H9 (cell line): ENCODE measurements around the gene C2CD2. TPM values are rescaled to one million over a fixed set of nuclear protein-coding genes. Genes with fewer than 3 reads are reported as not detected.

Experiments used
- DNase-seq: peaks from one replicate; pipeline ENCODE4 v3.0.0-alpha.2; 2017
- H2AFZ ChIP-seq: one replicate; pipeline ENCODE4 v1.6.1; 2013; ENCODE audit warnings: mild to moderate bottlenecking, low read length, control low read depth, moderate library complexity
- H2AK5ac ChIP-seq: 2 replicates; pipeline ENCODE4 v1.6.1; 2013; ENCODE audit warnings: low read length, control low read depth, mixed read lengths; ENCODE audit not compliant: insufficient read length
- H2BK120ac ChIP-seq: one replicate; pipeline ENCODE4 v1.6.1; 2013; ENCODE audit warnings: low read depth, mild to moderate bottlenecking, low read length, control low read depth, inconsistent platforms; ENCODE audit not compliant: poor library complexity, severe bottlenecking
- H2BK12ac ChIP-seq: 2 replicates; pipeline ENCODE4 v1.6.1; 2013; ENCODE audit warnings: low read length, control low read depth, mixed read lengths, low read depth; ENCODE audit not compliant: insufficient read length
- H2BK15ac ChIP-seq: 2 replicates; pipeline ENCODE4 v1.6.1; 2013; ENCODE audit warnings: low read depth, low read length, control low read depth
- H2BK20ac ChIP-seq: one replicate; pipeline ENCODE4 v1.6.1; 2013; ENCODE audit warnings: low read depth, mild to moderate bottlenecking, low read length, control low read depth, inconsistent platforms; ENCODE audit not compliant: poor library complexity, severe bottlenecking
- H2BK5ac ChIP-seq: 2 replicates; pipeline ENCODE4 v1.6.1; 2013; ENCODE audit warnings: low read length, control low read depth, mixed read lengths; ENCODE audit not compliant: insufficient read length
- H3K14ac ChIP-seq: 2 replicates; pipeline ENCODE4 v1.6.1; 2013; ENCODE audit warnings: low read length, control low read depth; ENCODE audit not compliant: insufficient read depth
- H3K18ac ChIP-seq: 2 replicates; pipeline ENCODE4 v1.6.1; 2013; ENCODE audit warnings: low read depth, mild to moderate bottlenecking, mixed read lengths, low read length, control low read depth; ENCODE audit not compliant: insufficient read length
- H3K23ac ChIP-seq: 2 replicates; pipeline ENCODE4 v1.6.1; 2013; ENCODE audit warnings: low read length, control low read depth, mixed read lengths, low read depth; ENCODE audit not compliant: insufficient read length
- H3K23me2 ChIP-seq: 2 replicates; pipeline ENCODE4 v1.6.1; 2013; ENCODE audit warnings: low read depth, mild to moderate bottlenecking, mixed read lengths, low read length, control low read depth; ENCODE audit not compliant: insufficient read length, poor library complexity, severe bottlenecking
- H3K27ac ChIP-seq: 2 replicates; pipeline ENCODE4 v1.5.1; 2013; ENCODE audit warnings: low read length, control low read depth, mixed read lengths, low read depth; ENCODE audit not compliant: insufficient read length
- H3K27me3 ChIP-seq: 2 replicates; pipeline ENCODE4 v1.6.1; 2013; ENCODE audit warnings: low read length, control low read depth, inconsistent platforms; ENCODE audit not compliant: insufficient read depth
- H3K4ac ChIP-seq: 2 replicates; pipeline ENCODE4 v1.6.1; 2013; ENCODE audit warnings: low read depth, mild to moderate bottlenecking, control low read depth, inconsistent platforms, low read length, moderate library complexity
- H3K4me1 ChIP-seq: 2 replicates; pipeline ENCODE4 v1.6.1; 2013; ENCODE audit warnings: low read length, control low read depth, inconsistent platforms; ENCODE audit not compliant: insufficient read depth
- H3K4me2 ChIP-seq: 2 replicates; pipeline ENCODE4 v1.6.1; 2013; ENCODE audit warnings: low read length, control low read depth, mixed read lengths; ENCODE audit not compliant: insufficient read length, insufficient read depth
- H3K56ac ChIP-seq: 2 replicates; pipeline ENCODE4 v1.6.1; 2013; ENCODE audit warnings: low read depth, mild to moderate bottlenecking, mixed read lengths, low read length, control low read depth; ENCODE audit not compliant: insufficient read length
- H3K79me1 ChIP-seq: 2 replicates; pipeline ENCODE4 v1.6.1; 2013; ENCODE audit warnings: low read depth, mild to moderate bottlenecking, moderate library complexity, low read length, control low read depth, inconsistent platforms; ENCODE audit not compliant: insufficient read depth, poor library complexity, severe bottlenecking
- H3K79me2 ChIP-seq: 2 replicates; pipeline ENCODE4 v1.6.1; 2013; ENCODE audit warnings: low read length, control low read depth, inconsistent platforms; ENCODE audit not compliant: insufficient read depth
- H3K9ac ChIP-seq: 2 replicates; pipeline ENCODE4 v1.6.1; 2013; ENCODE audit warnings: low read length, control low read depth, mixed read lengths; ENCODE audit not compliant: insufficient read length; ENCODE audit errors: extremely low read depth
- H3K9me3 ChIP-seq: one replicate; pipeline ENCODE4 v1.6.1; 2013; ENCODE audit warnings: low read depth, low read length, inconsistent platforms; ENCODE audit not compliant: control insufficient read depth
- H3T11ph ChIP-seq: one replicate; pipeline ENCODE4 v1.6.1; 2013; ENCODE audit warnings: mild to moderate bottlenecking, low read length, control low read depth, inconsistent platforms
- H4K20me1 ChIP-seq: one replicate; pipeline ENCODE4 v1.6.1; 2013; ENCODE audit not compliant: control insufficient read depth, insufficient read length, insufficient read depth
- H4K5ac ChIP-seq: 2 replicates; pipeline ENCODE4 v1.6.1; 2013; ENCODE audit warnings: low read depth, mild to moderate bottlenecking, mixed read lengths, low read length, control low read depth; ENCODE audit not compliant: insufficient read length
- H4K8ac ChIP-seq: replicated peaks from 2 replicates; pipeline ENCODE4 v1.6.1; 2013; ENCODE audit warnings: low read length, control low read depth, mixed read lengths, low read depth; ENCODE audit not compliant: insufficient read length
- H4K91ac ChIP-seq: 2 replicates; pipeline ENCODE4 v1.6.1; 2013; ENCODE audit warnings: low read depth, mild to moderate bottlenecking, moderate library complexity, mixed read lengths, low read length, control low read depth; ENCODE audit not compliant: insufficient read length
- H3K27ac Mint-ChIP-seq, 3 experiments: 2 replicates in 2 of 3; 3 replicates in 1 of 3; pipeline ENCODE4 v1.8.0; 2020 to 2021; ENCODE audit warnings: mixed read lengths in 3 of 3, mild to moderate bottlenecking in 1 of 3, moderate library complexity in 1 of 3
- H3K27me3 Mint-ChIP-seq: 2 replicates; pipeline ENCODE4 v1.8.0; 2021; ENCODE audit warnings: low read depth, mild to moderate bottlenecking, moderate library complexity, mixed read lengths
- H3K36me3 Mint-ChIP-seq, 3 experiments: 2 replicates in 2 of 3; 3 replicates in 1 of 3; pipeline ENCODE4 v1.8.0; 2020 to 2021; ENCODE audit warnings: low read depth in 3 of 3, mixed read lengths in 3 of 3; ENCODE audit not compliant: insufficient read depth in 1 of 3
- H3K4me1 Mint-ChIP-seq, 2 experiments: 2 replicates each; pipeline ENCODE4 v1.8.0; 2020; ENCODE audit warnings: mixed read lengths in 2 of 2
- H3K4me3 Mint-ChIP-seq, 2 experiments: 2 replicates in 1 of 2; 3 replicates in 1 of 2; pipeline ENCODE4 v1.8.0; 2020 to 2021; ENCODE audit warnings: mild to moderate bottlenecking in 2 of 2, mixed read lengths in 2 of 2, moderate library complexity in 1 of 2
- H3K9me3 Mint-ChIP-seq, 2 experiments: 2 replicates in 1 of 2; 3 replicates in 1 of 2; pipeline ENCODE4 v1.8.0; 2020; ENCODE audit warnings: mild to moderate bottlenecking in 2 of 2, mixed read lengths in 2 of 2, moderate library complexity in 1 of 2
- WGBS: extraction: QIAGEN DNeasy Blood & Tissue Kit; methylation state at CpG from one replicate; pipeline ENCODE4 v1.1.7; 2013; ENCODE audit warnings: missing lambda C conversion rate, low lambda C conversion rate, mixed read lengths; ENCODE audit not compliant: insufficient read length; ENCODE audit errors: extremely low coverage; 5-methylcytosine and 5-hydroxymethylcytosine counted together
- total RNA-seq: library from RNA; stranded (reverse); gene quantifications from 2 replicates; pipeline ENCODE4 v1.2.1, GENCODE V29; 2021
- TF ChIP-seq, protein P1 (sequence below): fragments of 200-600 bp; sonication (generic); conservative IDR thresholded peaks from 3 replicates; pipeline ENCODE4 v1.8.0; 2021; ENCODE audit warnings: antibody characterized with exemption, mild to moderate bottlenecking

The C2CD2 gene
- total RNA-seq, 1 experiment from 2014 or later = 14.6 TPM

DNA sequence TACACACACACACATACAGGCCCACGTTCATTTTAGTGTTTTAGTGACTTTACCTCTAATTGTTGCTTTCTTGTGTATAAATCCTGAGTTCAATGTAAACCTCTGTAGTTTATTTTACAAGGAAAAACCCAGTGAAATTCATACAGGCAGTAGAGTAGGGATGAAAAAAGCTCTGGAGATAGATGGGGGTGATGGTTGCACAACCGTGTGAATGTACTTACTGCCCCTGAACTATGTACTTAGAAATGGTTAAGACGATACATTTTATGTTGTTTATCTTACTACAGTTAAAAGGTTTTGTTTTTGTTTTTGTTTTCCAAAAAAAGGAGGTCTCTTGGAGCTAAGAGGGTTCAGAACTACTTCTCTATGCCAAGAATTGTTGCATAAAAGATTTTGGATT is 45.0 kb downstream of the C2CD2 start:
- Histone ChIP-seq H2BK12ac (no peak overlapping the region), H2BK120ac (no peak overlapping the region), H3K4me1 (no peaks in the 10 kb centered on the region), H3T11ph (no peak overlapping the region), H3K79me2 (no peaks in the 10 kb centered on the region), H4K20me1 (no peaks in the 10 kb centered on the region), H3K27ac (no peak overlapping the region), H3K4me2 (no peak overlapping the region), H3K23ac (no peak overlapping the region), H4K5ac (no peak overlapping the region), H4K8ac (no peak overlapping the region), H4K91ac (no peak overlapping the region), H3K9ac (no peak overlapping the region), H2BK5ac (no peak overlapping the region), H3K14ac (no peak overlapping the region), H2BK20ac (no peak overlapping the region), H3K18ac (no peak overlapping the region), H3K9me3 (no peaks in the 10 kb centered on the region), H3K23me2 (no peaks in the 10 kb centered on the region), H3K79me1 (no peaks in the 10 kb centered on the region), H2AFZ (no peak overlapping the region), H3K4ac (no peak overlapping the region), H2AK5ac (no peak overlapping the region), H3K27me3 (no peaks in the 10 kb centered on the region), H2BK15ac (no peak overlapping the region), H3K56ac (no peak overlapping the region)
- Mint-ChIP-seq H3K4me1 (peaks cover 0 to 6% of the 10 kb centered on the region in 2 experiments; a peak in 1 of 4 replicates), H3K4me3 (no peak overlapping the region), H3K36me3 (peaks cover 1 to 15% (median 6%) of the 10 kb centered on the region in 3 experiments; a peak in 6 of 7 replicates), H3K9me3 (no peaks in the 10 kb centered on the region), H3K27ac (no peak overlapping the region), H3K27me3 (no peaks in the 10 kb centered on the region)
- DNase-seq = no peak
- TF ChIP-seq, protein P1, sequence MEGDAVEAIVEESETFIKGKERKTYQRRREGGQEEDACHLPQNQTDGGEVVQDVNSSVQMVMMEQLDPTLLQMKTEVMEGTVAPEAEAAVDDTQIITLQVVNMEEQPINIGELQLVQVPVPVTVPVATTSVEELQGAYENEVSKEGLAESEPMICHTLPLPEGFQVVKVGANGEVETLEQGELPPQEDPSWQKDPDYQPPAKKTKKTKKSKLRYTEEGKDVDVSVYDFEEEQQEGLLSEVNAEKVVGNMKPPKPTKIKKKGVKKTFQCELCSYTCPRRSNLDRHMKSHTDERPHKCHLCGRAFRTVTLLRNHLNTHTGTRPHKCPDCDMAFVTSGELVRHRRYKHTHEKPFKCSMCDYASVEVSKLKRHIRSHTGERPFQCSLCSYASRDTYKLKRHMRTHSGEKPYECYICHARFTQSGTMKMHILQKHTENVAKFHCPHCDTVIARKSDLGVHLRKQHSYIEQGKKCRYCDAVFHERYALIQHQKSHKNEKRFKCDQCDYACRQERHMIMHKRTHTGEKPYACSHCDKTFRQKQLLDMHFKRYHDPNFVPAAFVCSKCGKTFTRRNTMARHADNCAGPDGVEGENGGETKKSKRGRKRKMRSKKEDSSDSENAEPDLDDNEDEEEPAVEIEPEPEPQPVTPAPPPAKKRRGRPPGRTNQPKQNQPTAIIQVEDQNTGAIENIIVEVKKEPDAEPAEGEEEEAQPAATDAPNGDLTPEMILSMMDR = no peak
- whole genome bisulfite sequencing = no CpG with 5 or more reads among the region's 3 CpGs
